HL-60 (cell line): ENCODE measurements around the gene SEPTIN10.

Source experiments
- GABPA ChIP-seq: IDR thresholded peaks from 2 replicates; pipeline ENCODE4 v1.6.1; 2012; ENCODE audit warnings: low read depth
- TF ChIP-seq, protein P1 (sequence below): IDR thresholded peaks from one replicate; pipeline ENCODE4 v1.5.1; 2011; ENCODE audit warnings: low read length, control low read depth, inconsistent platforms; ENCODE audit not compliant: insufficient read depth

DNA sequence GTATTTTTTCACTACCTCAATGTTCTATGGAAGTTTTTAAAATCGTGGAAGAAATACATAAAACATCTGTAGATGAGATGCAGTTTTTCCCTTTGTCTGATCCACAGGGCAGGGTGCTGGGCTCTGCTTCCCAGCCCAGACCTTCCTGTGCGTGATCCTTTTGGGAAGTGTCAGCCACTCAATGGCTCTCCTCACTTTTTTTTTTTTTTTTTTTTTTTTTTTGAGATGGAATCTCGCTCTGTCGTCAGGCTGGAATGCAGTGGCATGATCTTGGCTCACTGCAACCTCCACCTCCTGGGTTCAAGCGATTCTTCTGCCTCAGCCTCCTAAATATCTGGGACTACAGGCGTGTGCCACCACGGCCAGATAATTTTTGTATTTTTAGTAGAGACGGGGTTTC is 33.2 kb upstream of the SEPTIN10 start:
- TF ChIP-seq GABPA: no peak
- TF ChIP-seq, protein P1, sequence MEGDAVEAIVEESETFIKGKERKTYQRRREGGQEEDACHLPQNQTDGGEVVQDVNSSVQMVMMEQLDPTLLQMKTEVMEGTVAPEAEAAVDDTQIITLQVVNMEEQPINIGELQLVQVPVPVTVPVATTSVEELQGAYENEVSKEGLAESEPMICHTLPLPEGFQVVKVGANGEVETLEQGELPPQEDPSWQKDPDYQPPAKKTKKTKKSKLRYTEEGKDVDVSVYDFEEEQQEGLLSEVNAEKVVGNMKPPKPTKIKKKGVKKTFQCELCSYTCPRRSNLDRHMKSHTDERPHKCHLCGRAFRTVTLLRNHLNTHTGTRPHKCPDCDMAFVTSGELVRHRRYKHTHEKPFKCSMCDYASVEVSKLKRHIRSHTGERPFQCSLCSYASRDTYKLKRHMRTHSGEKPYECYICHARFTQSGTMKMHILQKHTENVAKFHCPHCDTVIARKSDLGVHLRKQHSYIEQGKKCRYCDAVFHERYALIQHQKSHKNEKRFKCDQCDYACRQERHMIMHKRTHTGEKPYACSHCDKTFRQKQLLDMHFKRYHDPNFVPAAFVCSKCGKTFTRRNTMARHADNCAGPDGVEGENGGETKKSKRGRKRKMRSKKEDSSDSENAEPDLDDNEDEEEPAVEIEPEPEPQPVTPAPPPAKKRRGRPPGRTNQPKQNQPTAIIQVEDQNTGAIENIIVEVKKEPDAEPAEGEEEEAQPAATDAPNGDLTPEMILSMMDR: no peak
